ENCODE measurements around the gene TRAPPC1.
A peak's percentile ranks its signal among the peaks of the same experiment; 100 is the strongest.

The TRAPPC1 gene

GRCh38 chr17:7940743-7941142 is 9.0 kb upstream of the TRAPPC1 start:
- DNase-seq (ENCODE audit: low read depth in 3 of 3) = no peak

DNA sequence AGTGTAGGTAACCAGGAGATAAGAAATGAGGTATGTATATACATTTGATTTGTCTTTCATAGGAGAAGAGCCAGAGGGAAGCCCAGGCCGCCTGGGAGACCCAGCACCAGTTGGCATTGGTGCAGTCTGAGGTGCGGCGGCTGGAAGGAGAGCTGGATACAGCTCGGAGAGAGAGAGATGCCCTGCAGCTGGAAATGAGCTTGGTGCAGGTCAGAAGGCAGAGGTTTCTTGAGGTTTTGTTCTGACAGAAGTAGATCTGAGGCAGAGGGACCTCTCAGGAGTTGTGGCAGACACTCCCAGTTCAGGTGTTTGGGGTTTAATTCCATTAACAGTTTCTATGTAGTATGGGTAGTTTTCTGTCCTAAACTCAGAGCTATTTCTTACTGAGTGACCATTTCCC is 8.3 kb upstream of the TRAPPC1 start:
- no peak for DNase-seq (ENCODE audit: low read depth in 3 of 3)

- DNase-seq (ENCODE audit: low read depth in 3 of 3) = no peak
Observed at GRCh38 chr17:7935859-7936258, 4.1 kb upstream of the TRAPPC1 start.

DNA sequence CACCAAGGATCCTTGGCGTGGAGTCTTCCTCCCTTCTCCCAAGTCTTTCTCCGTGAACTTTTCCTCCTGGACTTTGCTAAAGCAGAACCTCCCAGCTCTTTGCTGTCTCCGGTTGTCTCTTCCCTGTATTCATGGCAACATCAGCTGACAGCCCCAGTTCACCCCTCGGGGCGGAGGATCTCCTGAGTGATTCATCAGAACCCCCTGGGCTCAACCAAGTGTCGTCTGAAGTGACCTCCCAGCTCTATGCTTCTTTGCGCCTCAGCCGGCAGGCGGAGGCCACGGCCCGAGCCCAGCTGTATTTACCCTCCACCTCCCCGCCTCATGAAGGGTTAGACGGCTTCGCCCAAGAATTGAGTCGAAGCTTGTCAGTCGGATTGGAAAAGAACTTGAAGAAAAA is 1.2 kb upstream of the TRAPPC1 start:
- DNase-seq (ENCODE audit: low read depth in 3 of 3) = peak in 1 of 3 experiments; percentile 14

GRCh38 chr17:7932483-7932891 is 741 bp upstream of the TRAPPC1 start:
- peak in 1 of 3 experiments; percentile 12 for DNase-seq (ENCODE audit: low read depth in 3 of 3)

- no peak for DNase-seq (ENCODE audit: low read depth in 3 of 3)
Observed at GRCh38 chr17:7930841-7931631, 710 bp downstream of the TRAPPC1 start.

DNA sequence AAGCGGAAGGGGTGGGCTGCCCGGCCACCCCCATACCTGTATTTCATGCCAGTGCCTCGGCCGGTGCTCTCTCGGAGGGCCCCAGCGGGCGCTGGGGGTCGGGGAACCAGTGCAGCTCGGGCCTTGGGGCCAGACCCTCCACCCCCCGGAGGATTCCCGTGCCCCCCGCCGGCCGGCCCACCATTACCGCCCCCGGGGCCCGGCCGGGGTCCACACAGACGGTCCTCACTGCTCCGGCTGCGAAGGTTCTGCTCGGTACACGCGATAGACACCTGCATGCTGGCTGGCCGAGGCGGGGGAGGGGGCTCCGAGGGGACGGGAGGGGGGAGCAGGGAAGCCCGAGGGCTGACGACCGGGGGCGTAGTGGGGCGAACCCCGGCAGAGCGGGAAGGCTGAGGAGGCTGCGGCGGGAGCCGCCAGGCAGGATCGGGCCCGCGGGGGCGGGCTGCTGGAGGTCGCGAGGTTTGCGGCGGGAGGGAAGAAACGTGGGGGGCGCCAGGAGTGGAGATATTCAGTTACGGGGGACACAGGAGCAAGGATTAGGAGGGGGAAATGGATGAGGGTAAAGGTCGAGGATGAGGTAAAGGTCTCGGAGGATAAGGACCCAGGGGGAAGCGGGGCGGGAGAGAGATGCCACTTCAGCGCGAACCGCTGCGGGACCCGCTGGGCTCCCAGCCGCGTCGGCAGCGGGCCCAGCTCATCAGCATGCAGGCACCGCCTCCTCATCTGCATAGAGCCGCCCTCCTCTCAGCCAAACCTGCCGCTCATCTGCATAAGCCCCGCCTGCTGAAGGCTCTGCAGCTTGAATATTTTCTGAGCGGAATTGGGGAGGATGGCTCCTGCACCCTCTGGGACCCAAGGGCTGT is 2.4 kb downstream of the TRAPPC1 start, which contains the start of gene KCNAB3:
Gene KCNAB3, minus strand, starts transcription at position 699 of the 866 bp plus-strand sequence. Its CDS starts 421 bp downstream, at position 278.
- peak in 1 of 3 experiments; percentile 57 for DNase-seq (ENCODE audit: low read depth in 3 of 3)

DNA sequence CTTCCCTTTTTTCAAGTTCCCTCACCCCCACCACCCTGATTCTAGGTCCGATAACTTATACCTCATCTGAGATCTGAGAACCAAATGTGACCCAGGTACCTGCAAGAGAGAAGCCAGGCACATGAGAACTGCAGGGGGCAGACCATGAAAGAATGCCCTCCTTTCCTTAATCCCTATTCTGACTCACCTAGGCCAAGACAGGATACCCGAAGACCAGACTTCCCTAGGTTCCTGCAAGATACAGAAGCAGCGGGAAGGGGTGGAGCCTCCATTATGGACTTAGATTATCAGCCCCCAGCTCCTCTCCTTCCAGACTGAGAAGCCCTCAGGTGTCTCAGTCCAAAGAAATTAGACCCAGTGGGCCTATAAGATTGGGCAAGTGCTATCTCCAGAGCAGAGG is 4.2 kb downstream of the TRAPPC1 start:
- DNase-seq (ENCODE audit: low read depth in 3 of 3) = no peak

DNA sequence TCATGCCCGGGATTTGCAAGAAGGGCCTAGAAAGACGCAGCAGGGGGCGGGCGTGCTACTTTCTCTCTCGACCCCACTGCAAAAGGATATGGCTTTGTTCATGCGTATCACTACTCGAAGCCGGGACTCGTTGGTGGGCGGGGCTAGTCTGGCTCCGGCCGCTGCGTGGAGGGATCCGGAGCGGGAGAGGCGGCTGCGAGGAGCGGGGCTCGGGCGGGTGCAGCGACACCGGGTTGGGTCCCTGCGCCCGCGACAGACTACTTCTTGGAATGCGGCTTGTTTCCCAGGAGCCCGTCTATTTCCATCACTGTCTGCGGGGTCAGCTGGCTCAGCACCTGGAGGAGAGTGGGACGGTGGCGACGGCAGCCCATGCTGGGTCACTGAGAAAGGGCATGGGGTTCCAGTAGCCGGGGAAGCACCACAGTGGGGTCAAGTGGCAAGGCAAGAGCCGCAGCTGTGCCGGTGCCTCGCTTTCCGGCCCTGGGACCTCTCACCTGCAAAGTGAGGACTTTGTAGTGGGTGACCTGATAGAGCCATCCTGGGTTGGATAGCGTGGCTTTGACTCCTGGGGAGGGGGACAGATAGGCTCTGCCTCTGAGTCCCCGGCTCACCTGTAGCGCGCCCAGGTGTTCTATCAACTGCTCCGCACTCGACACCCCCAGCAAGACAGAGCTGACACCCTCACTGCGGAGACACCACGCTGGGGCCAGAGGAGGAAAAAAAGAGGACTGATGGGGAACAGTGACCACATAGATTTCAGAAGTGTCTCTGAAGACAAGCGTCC is 8.7 kb downstream of the TRAPPC1 start:
- peak; percentile 64 to 80 (median 66) for DNase-seq (ENCODE audit: low read depth in 3 of 3)

DNA sequence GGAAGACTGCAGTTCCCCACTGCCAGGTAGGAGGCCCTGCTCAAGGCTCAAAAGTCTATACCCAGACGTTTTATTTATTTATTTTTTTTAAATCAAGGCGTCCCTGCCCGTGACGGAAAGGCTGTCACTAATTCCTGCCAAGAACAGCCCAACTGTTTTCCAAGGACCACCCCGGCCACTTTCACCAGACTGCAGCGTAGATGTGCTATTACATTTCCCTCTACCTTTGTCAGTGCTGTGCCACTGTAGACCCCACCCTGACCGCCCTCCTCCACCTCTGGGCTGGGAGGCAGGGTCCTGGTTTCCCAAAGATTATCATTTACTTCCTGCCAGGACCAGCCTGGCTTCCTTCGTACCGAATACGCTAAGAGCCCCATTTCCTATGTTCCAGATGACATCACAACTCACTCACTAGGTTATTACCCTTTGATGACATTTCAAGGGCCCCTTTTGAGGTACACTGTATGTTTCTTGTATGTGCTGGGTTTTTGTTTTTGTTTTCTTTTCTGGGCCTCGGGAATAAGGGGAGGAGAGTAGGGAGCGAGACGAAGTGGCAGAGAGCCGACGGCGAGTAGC is 9.4 kb downstream of the TRAPPC1 start:
- DNase-seq (ENCODE audit: low read depth in 3 of 3) = no peak

DNA sequence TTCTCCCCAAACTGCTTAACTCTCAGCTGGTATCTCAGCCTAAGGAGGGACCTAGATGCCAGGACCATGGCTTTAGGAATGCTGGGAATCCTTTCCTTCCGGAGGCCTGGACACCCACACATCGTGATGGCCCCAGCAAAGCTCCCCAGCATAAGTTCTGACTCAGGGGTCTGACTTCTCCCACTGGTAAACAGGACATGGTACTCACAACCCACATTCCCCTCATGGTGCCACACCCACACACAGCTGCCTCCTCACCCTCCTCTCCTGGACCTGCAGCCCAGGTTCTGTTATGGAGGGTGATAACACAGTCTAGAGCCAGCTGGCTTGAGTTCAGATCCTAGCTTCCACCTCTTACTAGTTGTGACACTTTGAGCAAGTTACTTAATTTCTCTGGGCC is 14.9 kb downstream of the TRAPPC1 start:
- DNase-seq (ENCODE audit: low read depth in 3 of 3) = no peak

DNA sequence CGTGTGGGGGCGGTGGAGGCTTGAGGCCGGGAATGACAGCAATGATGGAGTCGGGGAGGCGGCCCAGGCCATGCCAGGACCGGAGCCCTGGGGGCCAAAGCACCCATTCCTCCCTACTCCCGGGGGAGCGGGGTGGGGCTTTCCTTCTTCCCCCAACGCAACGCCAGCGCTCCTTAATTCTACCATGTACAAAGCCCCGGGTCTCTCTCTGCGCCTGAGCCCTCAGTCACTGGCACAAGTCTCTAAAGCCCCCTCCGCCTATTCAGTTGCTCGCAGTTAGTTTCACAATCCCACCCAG is 15.4 kb downstream of the TRAPPC1 start:
- no peak for DNase-seq (ENCODE audit: low read depth in 3 of 3)

DNA sequence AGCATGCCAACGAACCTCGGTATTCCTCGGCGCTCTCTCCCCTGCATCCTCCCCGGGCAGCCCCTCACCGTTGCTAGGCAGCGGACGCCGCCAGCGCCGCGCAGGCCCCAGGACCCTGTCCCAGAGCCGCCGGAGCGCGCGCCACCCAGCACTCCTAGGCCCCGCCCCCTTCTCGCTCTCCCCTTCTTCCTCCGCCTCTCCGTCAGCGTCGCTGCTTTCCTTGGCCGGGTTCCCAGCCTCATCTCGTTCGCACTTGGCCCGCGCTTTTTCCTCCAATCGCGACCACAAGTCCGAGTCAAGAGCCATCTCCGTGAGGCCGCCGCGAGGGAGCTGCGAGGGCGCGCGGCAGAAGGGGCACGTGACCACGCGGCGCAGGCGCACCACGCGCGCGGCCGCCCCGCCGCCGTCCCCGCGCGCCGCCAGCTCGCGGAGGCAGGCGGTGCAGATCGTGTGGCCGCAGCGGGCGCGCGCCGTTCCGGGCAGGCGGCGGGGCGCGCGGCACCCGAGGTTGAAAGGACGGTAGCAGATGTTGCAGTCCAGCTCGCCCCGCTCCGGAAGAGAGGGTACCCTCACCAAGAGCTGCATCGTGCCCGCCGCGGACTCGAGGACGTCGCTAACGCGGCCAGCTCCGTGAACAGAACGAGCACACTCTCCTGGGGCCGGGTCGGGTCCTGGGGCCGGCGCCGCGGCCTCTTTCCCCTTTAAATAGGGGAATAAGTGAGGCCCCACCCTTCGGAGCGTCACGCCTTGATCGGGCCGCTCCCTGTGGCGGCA is 15.9 kb downstream of the TRAPPC1 start, which contains the start of gene RNF227:
Gene RNF227, minus strand, starts transcription at position 679 of the 774 bp plus-strand sequence. Its CDS starts 94 bp downstream, at position 585.
- peak; percentile 73 to 89 (median 80) for DNase-seq (ENCODE audit: low read depth in 3 of 3)

DNA sequence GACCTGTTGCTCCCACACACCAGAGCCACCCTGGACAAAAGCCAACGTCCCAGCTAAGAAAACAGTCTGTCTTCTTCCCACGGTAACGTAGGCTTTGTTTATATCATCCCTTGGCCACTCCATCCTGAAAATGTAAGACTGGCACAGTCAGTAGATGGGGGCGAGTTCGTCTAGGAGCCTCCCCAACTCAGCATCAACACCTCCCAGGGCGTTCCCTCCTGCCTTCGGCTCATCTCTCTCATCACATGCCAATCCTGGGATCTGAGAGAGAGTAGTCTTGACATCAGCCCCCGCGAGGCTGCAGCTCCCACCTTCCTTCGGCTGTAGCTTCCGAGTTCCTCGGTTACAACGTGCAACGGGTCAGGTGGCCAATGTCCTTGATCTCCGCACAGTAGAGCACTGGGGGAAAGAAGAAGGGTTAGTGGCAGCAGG is 16.6 kb downstream of the TRAPPC1 start:
- DNase-seq (ENCODE audit: low read depth in 3 of 3) = no peak

DNA sequence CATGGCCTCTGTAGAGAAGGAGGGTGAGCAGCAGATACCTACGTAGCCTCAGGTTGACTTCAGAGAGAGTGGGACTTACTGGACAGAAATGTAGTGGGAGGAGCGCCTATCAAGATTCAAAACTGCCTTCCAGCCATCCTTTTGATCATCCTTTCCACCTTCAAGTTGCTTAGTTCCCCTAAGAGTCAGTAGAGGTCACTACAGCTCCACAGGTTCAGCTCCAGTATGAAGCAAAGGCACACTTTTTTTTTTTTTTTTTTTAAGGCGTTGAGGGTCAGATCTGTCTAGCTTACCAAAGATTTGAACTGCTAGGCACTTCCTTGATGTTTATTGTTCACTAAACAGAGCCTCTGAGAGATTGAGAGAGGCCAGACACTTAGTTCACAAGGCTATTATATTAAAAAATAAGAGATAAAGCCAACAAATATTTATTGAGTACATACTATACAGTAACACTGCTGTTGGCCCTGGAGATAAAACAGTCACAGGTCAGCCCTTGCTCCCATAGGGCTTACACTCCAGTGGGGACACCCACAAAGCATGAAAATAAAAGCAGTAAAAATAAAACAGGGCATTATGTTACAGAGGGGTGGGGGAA is 18.7 kb downstream of the TRAPPC1 start:
- peak in 1 of 3 experiments; percentile 29 for DNase-seq (ENCODE audit: low read depth in 3 of 3)

GRCh38 chr17:7911116-7911515 is 20.6 kb downstream of the TRAPPC1 start:
- DNase-seq (ENCODE audit: low read depth in 3 of 3) = no peak

GRCh38 chr17:7910711-7911110 is 21.0 kb downstream of the TRAPPC1 start:
- no peak for DNase-seq (ENCODE audit: low read depth in 3 of 3)

DNA sequence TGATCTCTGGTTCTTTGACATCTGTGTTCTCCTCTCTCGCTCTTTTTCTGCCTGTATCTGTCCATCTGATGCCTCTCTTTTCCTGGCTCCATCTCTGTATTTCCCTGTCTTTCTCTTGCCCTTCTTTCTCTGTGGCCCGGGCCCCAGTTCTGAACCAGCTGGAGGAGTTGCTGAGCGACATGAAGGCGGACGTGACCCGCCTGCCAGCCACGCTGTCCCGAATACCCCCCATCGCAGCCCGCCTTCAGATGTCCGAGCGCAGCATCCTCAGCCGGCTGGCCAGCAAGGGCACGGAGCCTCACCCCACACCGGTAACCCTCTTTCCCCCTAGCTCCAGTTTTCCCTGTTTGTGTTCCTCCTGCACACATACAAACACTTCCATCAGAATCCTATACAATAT is 21.5 kb downstream of the TRAPPC1 start:
- DNase-seq (ENCODE audit: low read depth in 3 of 3) = no peak

GRCh38 chr17:7909089-7909488 is 22.7 kb downstream of the TRAPPC1 start:
- no peak for DNase-seq (ENCODE audit: low read depth in 3 of 3)
